Forelimb muscle (tissue), 1 donor: ENCODE data around the gene C1S. TPM values are rescaled to one million over a fixed set of nuclear protein-coding genes. Genes with fewer than 3 reads are reported as not detected.
"Not testable (repeated sequence)": the region's sequence is repeated elsewhere in the genome, so short reads cannot be mapped to it uniquely, and the experiment has no call there.

ENCODE experiments used
- DNase-seq: peaks from one replicate; pipeline ENCODE4 v3.0.0-alpha.2; 2013; ENCODE audit warnings: low read depth
- polyA plus RNA-seq: library from polyadenylated mRNA; unstranded; fragments of 120-200 nt; gene quantifications from one replicate; pipeline ENCODE4 v1.2.1, GENCODE V29; 2013; ENCODE audit not compliant: insufficient read length

C1S gene
- polyA plus RNA-seq, 1 donor, result 66.4 TPM

DNA sequence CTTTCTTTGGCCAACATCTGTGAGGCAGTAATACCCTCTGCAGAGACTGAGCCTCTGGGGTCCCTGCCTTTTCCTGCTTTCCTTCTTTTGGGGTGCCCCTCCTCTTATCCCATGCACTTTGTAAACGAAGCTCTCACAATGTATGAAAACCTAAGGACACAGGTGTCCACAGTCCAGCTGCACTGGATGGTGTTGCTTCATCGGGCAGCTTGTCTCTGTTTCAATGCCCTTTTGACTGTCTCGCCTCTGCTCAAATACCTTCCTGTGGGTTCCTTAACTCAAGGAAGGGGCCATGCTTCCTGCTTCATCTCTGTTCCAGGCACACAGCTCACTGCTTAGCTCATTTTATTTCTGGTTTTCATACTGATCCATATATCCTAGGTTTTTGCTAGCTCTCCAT lies 42.1 kb downstream of the C1S start:
- DNase-seq, result no peak

DNA sequence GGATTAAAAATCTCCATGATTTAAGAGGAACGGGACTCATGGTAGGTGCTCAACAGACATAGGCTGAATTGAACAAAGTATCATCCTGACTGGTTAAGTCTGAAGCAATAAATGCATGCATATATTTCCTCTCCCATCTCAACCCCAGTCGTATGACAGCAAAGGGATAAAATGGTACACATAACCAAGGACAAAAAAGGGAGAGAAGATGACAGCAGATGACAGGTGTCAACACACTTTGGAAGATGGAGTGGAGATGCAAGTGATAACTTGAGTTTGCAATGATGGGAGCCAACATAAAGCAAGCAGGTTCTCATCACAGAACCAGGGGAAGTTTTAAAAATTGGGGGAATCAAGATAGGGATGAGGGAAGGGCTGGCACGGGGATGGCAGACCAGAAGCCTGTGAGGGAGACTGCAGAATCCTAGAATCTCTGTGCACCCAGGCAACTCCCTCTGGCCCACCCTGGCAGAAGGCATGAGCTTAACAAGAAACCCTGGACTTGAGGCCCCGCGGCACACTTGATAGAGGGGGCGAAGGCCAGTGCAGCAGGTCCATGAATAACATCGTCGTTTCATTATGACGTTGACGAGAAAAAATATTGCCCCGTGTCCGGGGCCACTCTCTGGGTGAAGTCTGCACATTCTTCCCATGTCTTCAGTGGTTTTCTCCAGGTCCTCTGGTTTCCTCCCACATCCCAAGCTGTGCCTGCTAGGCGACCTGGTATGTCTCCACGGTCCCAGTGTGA lies 43.5 kb downstream of the C1S start:
- DNase-seq, result no peak

DNA sequence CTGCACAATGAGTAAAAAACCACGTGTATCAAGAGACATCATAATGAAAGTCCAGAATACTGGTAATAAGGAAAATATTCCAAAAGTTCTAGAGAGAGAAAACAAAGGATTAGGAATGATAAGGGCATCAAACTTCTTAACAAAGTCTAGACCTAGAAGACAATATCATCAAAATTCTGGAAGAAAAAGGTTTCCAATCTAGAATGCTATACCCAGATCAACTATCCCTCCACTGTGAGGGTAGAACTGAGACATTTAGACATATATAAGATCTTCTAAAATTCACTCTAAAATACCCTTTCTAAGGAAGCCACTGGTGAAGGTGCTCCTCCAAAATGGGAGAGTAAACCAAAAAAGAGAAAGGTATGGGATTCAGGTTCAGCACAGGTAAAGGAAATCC lies 45.6 kb downstream of the C1S start:
- DNase-seq, result no peak

DNA sequence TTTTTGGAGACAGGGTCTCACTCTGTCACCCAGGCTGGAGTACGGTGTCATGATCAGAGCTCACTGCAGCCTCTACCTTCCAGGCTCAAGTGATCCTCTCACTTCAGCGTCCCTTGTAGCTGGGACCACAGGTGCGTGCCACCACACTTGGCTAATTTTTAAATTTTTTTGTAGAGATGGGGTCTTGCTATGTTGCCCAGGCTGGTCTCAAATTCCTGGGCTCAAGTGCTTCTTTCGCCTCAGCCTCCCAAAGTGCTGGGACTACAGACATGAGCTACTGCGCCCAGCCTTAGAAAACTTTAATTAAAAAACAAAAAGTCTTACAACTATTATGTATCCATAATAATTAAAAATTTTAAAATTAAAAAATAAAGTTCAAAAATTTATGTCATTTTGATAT lies 46.7 kb downstream of the C1S start:
- DNase-seq, result not testable (repeated sequence)

DNA sequence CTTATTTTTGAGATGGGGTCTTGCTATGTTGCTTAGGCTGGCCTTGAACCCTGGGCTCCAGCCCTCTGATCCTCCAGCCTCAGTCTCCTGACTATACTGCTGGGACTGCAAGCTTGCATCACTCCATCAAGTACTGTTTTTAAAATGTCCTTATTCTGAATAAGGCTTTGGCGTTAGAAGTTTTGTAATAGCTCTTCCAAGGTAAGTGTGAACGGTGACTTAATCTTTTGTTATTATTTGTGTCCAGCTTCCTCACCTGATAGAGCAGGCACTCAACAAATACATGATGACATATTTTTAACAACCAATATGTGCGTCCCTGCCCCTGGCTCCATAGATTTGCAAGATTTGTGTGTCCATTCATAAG lies 47.1 kb downstream of the C1S start:
- no peak for DNase-seq

DNA sequence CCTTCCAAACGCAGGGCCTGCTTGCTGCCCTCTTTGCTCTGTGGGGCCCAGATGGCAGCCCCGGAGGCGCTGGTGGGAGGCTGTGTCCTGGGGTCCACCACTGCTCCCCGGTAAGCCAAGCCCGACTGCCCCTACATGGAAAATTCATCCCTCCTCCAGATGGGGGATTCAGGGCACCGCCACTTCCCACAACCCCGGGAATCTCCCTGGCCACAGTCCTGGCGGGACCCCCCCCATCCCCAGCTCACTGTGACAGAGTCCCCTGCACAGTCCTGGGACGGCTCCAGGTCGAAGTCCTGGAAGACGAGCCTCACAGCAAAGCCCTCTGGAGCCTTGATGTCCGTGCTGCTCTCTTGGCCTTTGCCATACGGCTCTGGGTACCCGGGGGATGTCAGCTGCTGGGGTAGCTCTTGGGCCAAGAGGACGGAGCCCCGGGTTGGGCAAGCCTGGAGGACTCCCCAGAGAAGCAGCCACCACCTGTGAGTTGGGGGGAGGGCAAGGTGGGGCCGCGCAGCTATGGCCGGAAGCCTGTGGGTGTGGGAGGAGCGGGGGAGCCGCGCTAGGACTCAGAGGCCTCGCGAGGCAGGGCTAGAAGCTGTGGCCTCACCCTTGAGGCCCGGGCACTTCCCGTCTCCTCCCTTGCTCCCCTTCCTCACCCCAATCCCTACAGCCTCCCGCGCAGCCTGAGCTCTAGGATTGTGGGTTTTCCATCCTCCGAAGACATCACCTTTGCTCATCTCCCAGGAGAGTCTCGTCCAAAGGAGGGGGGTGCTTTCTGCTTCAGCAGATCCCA lies 47.7 kb downstream of the C1S start:
- no peak for DNase-seq

DNA sequence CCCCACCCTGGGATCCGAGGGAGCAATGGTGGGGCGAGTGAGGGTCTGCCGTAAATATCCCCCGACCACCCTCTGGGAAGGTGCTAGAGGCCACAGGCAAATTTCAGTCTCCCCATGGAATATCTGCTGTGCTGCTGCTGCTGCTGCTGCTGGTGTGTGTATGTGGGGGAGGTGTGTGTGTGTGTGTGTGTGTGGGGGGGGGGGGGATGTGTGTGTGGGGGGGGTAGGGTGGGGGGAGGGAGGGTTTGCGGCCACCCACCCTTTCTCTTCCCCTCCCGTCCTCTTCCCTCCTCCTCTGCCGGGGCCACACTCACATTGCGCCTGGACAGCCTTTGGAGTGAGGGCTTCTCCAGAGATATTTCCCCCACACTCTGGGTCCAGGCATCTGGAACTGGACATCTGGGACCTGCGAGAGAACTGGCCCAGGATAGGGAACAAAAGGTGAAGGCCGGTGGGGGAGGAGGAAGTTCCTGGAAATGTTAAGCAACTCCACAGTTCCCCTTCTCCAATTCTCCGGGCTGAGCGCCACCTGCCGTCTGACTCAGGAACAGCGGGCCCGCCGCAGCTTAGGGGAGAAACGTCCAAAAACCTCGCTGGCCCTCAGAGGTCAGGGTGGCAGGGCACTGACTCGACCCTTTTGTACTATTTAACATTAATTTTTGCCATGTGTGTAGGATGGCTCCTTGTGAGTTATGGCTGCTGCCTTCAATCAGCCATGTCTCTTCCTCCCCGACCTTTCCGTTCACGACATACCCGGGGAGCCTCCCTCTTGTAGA lies 48.5 kb downstream of the C1S start, which contains the start of gene C1RL:
Gene C1RL, minus strand, starts transcription at position 419 of the 776 bp plus-strand sequence. Its CDS starts 34 bp downstream, at position 385.
- DNase-seq, result peak; percentile 72

DNA sequence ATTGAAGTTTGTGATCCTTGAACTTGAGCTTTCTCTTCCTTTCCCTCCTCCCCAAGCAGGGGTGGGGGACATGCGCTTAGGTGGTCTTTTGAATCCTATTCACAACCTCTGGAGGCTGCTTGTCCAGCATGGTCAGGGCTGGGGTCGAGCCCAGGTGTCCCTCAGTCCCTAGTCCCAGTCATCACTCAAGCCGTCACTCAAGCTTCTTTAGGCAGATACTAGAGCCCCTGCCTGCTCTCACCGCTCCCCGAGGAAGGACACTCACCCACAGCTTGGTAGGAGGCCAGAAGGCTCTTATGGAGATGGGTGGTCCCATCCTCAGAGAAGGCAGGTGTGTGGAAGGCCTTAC lies 49.0 kb downstream of the C1S start:
- no peak for DNase-seq

DNA sequence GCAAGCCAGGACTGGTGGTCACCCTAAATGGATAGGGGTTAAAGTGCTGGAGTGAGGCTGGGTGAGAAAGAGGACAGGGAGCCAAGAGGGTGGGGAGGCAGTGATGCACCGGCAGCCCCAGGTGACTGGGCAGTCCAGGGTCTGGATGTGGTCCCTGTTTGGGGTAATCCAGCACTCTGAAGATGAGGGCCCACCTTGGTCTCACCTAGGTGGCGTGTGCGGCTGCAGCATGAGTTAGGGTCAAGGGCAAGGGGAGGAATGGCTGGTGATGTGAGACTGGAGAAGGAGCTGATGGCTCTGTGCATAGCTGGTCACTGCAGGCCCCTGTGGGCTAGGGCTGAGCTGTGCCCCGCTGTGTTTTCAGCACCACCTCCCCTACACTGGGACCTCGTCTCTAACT lies 50.1 kb downstream of the C1S start:
- no peak for DNase-seq

DNA sequence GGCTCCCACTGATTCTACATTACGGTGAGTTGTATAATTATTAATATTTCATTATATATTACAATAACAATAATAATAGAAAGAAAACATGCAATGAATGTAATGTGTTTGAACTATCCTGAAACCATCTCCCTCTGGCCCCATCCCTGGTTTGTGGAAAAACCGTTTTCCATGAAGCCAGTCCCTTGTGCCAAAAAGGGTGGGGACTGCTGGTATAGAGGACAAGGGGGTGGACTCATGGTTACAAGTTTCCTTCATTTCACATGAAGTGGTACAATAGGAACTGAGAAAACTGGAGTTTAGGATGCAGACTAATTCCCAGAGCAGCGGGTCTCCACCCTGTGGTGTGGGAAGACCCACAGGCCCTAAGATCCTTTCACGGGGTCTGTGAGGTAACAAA lies 51.5 kb downstream of the C1S start:
- peak; percentile 51 for DNase-seq

DNA sequence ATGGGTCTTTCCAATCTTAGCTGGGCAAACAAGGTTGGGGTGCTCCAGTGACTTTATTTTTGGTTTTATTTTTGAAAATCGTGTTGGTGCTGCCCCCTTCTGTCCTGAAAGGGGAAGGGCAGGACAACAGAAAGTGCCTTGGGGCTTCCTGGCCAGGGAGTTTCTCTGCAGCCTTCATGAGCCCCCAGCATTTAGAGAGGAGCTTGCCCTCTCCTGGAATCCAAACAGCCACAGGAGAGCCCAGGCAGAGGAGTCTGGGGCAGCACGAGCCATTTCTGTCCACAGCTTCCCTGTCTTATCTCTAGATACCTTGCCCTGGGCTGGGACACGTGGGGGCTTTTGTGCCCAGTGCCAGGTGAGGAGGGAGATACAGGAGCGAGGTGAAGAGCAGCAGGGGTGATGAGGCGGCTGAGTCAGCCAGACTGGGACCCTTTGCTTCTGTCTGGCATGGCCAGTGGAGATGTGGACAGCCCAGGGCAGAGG lies 52.9 kb downstream of the C1S start:
- DNase-seq, result no peak

DNA sequence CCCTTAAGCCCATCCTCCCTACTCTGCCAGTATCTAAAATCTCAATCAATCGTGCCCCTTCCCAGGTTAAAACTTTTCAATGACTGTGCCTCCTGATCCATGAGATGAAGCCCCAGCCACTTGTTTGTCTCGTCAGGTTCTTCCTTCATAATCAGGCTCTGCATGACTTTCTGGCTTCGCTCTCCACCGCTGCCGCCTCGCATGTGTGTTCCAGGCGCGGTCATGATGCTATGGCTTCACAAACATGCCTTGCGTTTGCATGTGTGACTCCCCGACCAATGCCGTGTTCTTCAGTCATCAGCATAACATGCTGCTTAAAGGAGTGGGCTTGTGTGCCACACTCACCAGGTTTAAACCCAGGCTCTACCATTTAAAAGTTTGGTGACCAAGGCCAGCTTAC lies 53.5 kb downstream of the C1S start:
- DNase-seq, result no peak

DNA sequence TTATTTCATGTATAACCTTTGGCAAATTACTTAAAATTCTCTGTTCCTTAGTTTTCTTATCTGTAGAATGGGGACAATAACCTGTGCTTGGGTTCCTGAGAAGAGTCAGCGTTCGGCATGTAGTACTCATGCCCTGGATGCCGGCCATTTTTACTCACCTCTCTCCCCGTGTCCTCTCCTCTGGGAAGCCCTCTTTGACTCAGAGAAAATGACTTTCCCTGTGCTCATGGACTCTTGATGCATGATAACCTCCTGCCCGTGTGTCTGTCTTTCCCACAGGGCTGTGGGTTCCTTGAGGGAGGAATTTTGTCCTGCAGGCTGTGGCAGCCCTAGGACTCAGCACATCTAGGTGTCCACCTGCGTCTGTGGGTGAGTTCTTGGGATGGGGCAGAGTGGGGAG lies 54.3 kb downstream of the C1S start:
- no peak for DNase-seq

DNA sequence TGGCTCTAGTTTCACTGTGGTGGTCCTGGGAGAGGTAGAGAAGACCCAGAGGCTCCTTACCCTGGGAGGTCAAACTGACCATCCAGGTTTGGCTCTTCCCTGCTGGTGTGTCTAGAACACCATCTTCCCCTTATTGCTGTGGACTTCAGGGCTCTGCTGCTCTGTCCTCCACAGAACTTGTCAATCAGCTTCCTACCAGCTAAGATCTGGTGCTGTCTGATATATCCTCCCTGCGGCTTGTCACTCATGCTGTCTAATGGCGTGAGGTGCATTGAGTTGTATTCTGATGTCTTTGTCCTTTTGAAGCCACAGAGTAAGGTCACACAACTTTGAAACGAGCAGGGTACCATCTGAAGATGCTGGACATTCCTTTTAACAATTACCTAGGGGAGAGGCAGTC lies 55.7 kb downstream of the C1S start:
- no peak for DNase-seq

DNA sequence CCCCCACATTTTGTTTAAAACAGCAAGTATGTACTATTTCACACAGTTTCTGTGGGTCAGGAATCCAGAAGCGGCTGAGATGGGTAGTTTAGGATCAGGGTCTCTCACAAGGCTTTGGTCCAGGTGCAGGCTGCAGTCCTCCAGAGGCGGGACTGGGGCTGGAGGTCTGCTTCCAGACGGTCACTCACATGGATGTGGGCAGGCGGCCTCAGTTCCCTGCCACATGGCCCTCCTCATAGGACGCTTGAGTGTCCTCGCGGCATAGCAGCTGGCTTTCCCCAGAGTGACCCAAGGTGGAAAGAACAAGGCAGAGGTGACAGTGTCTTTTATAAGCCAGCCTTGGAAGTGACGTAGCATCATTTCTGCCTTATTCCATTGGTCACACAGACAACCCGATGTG lies 56.4 kb downstream of the C1S start:
- no peak for DNase-seq

DNA sequence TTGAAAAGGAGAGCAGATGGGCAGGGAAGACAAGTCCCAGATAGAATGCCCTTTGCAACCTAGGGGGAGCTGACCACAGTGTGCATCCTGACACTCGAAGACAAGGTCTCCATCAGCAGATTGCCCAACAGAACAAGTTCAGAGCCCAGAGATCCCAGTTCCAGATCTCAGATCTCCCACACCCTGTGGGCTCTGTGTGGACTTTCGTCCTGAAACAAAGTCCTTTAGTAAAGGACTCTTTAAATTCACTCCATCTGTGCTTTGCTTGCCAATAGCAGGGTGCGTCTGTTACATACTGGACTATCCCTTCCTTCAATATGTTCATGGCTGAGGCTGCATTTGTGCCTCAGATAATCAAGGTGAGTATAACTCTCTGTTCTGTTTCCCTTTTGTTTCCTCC lies 57.2 kb downstream of the C1S start:
- DNase-seq, result no peak

DNA sequence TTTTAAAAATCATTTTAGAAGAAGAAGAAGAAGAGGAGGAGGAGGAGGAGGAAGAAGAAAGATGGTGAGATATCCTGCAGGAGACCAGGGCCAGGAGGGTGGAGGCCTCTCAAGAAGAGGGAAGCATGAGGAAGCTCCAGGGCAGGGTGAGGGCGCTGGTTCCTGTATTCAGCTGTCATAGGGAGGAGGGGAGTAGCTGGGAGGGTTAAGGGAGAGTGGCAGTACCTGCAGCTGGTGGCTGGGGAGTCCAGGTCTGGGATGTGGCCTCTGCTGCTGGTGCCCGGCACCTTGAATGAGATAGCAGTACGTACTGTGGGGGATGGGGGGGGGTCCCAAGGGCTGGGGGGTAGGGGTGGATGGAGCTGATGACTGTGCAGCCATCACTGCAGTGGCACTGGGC lies 58.4 kb downstream of the C1S start:
- DNase-seq, result no peak

DNA sequence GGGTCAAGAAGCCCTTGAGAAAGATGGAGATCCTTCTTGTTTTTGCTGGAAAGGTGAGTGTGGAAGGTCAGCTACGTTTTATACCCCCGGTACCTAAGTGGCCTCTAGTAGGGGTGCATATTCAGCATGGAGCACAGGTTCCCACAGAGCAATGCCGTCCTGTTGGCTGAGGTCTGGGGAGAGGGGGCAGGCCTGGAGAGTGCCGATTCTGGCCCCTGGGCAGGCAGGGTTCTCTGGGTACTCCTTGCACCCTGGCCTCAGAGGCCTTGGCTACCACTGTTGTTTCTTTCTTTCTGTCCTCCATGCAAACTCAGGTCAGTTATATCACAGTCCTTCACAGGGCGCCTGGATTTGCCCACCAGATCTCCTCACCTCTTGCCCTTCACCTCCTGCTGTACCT lies 59.6 kb downstream of the C1S start:
- no peak for DNase-seq
